Adrenal gland (tissue), 19 donors: ENCODE measurements around the gene SCGB1C1. TPM values are rescaled to one million over a fixed set of nuclear protein-coding genes. Genes with fewer than 3 reads are reported as not detected.
A peak's percentile ranks its signal among the peaks of the same experiment; 100 is the strongest.
"Not testable (repeated sequence)": the region's sequence is repeated elsewhere in the genome, so short reads cannot be mapped to it uniquely, and the experiment has no call there.

Source experiments
- DNase-seq, 7 donors: peaks; one replicate each; pipeline ENCODE4 v3.0.0-alpha.2; 2019 to 2020
- H3K27ac ChIP-seq, 5 donors: fragments of 200-600 bp; sonication (generic) in 4 of 5; 1 replicate in 3 of 5; 2 replicates in 2 of 5; pipeline versions ENCODE4 v1.5.1 to v1.8.0; 2016 to 2020; ENCODE audit warnings: mild to moderate bottlenecking in 1 of 5
- H3K27me3 ChIP-seq: fragments of 200-600 bp; 2 replicates; pipeline ENCODE4 v1.8.0; 2021
- H3K36me3 ChIP-seq, 2 donors: fragments of 200-600 bp; replicated peaks in 1 of 2; 1 replicate in 1 of 2; 2 replicates in 1 of 2; pipeline versions ENCODE4 v1.5.1 to v1.8.0; 2018 to 2022
- H3K4me1 ChIP-seq, 2 donors: fragments of 200-600 bp; replicated peaks in 1 of 2; 1 replicate in 1 of 2; 2 replicates in 1 of 2; pipeline versions ENCODE4 v1.5.1 to v1.8.0; 2018 to 2021
- H3K4me3 ChIP-seq, 4 donors: fragments of 200-600 bp; sonication (generic) in 3 of 4; one replicate each; pipeline ENCODE4 v1.5.1; 2016 to 2018
- H3K9me3 ChIP-seq, 3 donors: fragments of 200-600 bp; sonication (generic) in 1 of 3; replicated peaks in 1 of 3; 1 replicate in 2 of 3; 2 replicates in 1 of 3; pipeline versions ENCODE4 v1.5.1 to v1.8.0; 2016 to 2021
- CTCF ChIP-seq, 6 experiments: fragments of 450-650 bp in 4 of 6; fragments of 200-600 bp in 2 of 6; sonication (generic) in 1 of 6; IDR thresholded peaks; 1 replicate in 5 of 6; 2 replicates in 1 of 6; pipeline versions ENCODE4 v1.5.1 to v1.8.0; 2016 to 2021; ENCODE audit warnings: antibody characterized with exemption in 6 of 6, mild to moderate bottlenecking in 2 of 6, moderate library complexity in 1 of 6
- WGBS, 4 donors: extraction: QIAGEN DNeasy Blood & Tissue Kit in 2 of 4; methylation state at CpG; one replicate each; pipeline versions ENCODE4 v1.1.5 to v1.1.7; 2013 to 2017; 5-methylcytosine and 5-hydroxymethylcytosine counted together
- intact Hi-C, 2 donors: fragments of 100-400 bp; cut with DNase I; formaldehyde crosslinking; loops; one replicate each; pipeline versions ENCODE4 v1.14.1 to v1.15.0; 2022 to 2023
- long read RNA-seq, 10 donors: library from polyadenylated mRNA in 3 of 10; unstranded in 2 of 10; stranded (forward) in 1 of 10; transcript quantifications; one replicate each; pipeline ENCODE4 v2.0.0 and lab custom pipeline, GENCODE V29; 2021 to 2026
- polyA plus RNA-seq, 3 donors: library from polyadenylated mRNA; stranded (reverse); fragments of 200-250 nt in 2 of 3; fragments of 350-450 nt in 1 of 3; fragmentation: Illumina TruSeq in 1 of 3; extraction: RNeasy Lipid Tissue Mini Kit (QIAGEN cat#74804) in 1 of 3; gene quantifications; one replicate each; pipeline ENCODE4 v1.2.3, GENCODE V29; 2013 to 2014
- total RNA-seq, 9 donors: library from RNA; depleted of rRNA in 4 of 9; stranded (reverse); fragments of >200 nt in 4 of 9; fragments of 120-200 nt in 1 of 9; fragmentation: NEBNext Ultra II Directional in 1 of 9; extraction: Animal tissue kit (Norgen Biotek cat#: 25700) in 1 of 9; gene quantifications; one replicate each; pipeline versions ENCODE4 v1.1.0 to v1.2.4, GENCODE V29; 2013 to 2023
- donor health status: healthy with polysubstance abuse.
- donor health status: Bipolar disorder and iron deficiency.
- donor health status: DM: yes; HTN: yes; CAD: no.
- donor health status: DM: no; HTN: no; CAD: no.
- donor health status: DM: no; HTN: no; CAD: no.
- donor health status: DM: yes; HTN: yes; CAD: no.

Gene SCGB1C1
- not detected for total RNA-seq
- not detected for polyA plus RNA-seq
- long read RNA-seq, donor 1: 0 reads
- long read RNA-seq, donor 2: 0 reads
- long read RNA-seq, donor 3: 0 reads
- long read RNA-seq, donor 4: 0 reads
- long read RNA-seq, donor 5: 0 reads
- long read RNA-seq, donor 6: 0 reads
- long read RNA-seq, donor 7: 0 reads
- long read RNA-seq, donor 8: 0 reads
- long read RNA-seq, donor 9: 0 reads
- long read RNA-seq, donor 10: 0 reads

DNA sequence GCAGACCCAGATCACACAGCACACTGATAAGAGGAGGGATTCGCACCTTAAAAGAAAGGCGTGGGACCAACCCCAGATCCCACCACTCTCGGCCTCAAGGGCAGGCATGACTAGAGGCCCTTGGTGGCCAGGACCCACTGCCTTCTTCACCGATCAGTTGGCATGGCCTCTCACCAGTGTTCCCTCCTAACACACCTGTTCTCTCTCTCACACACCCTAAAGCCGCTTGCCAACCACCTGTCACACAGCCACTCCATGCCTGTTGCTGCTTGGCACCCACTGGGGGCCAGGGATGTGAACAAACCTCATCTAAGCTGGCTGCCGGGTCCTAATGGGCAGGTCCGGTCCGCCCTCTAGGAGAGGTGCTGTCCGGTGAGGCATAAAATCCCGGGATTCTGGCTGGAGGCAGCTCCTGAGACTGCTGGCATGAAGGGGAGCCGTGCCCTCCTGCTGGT lies at the start of gene SCGB1C1:
Gene SCGB1C1, plus strand, starts transcription at position 405 of the 455 bp plus-strand sequence. Its CDS starts 22 bp downstream, at position 427.
- not testable (repeated sequence) for DNase-seq, H3K27me3 ChIP-seq
- WGBS, 4 donors: 59 to 90% (median 88%) methylated on average over 2 to 6 of the region's 11 CpGs; no CpG with 5 or more reads in 1 of the 4 donors

DNA sequence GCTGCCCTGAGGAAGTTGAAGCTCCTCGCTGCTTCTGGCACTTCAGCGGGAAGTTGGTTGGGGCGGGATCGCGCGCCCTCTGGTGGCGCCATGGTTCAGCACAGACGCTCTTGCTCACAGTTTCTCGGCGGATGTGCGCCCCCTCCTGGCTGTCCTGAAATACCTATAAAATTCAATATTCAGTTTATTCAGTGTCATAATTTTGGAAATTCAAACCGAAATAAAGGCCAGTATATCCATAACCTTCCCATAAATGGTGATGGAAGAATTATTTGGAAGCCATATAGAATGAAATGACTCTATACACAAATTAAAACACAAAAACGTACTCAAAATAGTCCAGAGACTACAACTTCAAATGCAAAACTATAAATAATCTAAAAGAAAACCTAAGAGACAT lies 12.6 kb upstream of the SCGB1C1 start:
- DNase-seq, H3K4me3 ChIP-seq, H3K4me1 ChIP-seq, intact Hi-C loops, H3K27me3 ChIP-seq, H3K9me3 ChIP-seq, H3K27ac ChIP-seq, H3K36me3 ChIP-seq: not testable (repeated sequence)
- TF ChIP-seq CTCF (IDR thresholded peaks at IDR 0.05): peak in 1 of 6 experiments; percentile 39
- WGBS, 4 donors: 0% methylated on average over 1 of the region's 13 CpGs; no CpG with 5 or more reads in 1 of the 4 donors

More for the DNA sequence above, at the start of gene SCGB1C1:
- H3K4me1 ChIP-seq, H3K27ac ChIP-seq, H3K9me3 ChIP-seq, intact Hi-C loops, H3K36me3 ChIP-seq, H3K4me3 ChIP-seq: not testable (repeated sequence)

DNA sequence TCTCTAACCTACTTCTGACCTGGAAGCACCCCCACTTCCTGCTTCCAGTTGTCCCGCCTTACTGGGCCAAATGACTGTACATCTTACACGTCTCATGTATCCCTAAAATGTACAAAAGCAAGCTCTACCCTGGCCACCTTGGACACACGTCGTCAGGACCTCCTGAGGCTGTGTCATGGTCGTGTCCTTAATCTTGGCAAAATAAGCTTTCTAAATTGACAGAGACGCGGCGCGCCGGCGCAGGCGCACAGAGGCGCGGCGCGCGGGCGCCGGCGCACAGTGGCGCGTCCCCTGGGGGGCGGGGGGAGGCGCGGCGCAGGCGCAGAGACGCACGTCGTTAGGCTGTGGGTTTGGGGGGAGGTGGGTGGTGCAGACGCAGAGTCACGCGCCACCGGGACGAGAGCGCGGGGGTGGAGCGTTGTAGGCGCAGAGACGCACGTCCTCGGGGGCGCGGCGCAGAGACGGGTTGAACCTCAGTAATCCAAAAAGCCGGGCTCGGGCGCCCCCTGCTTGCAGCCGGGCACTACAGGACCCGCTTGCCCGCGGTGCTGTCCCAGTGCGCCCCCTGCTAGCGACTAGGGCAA lies 3.6 kb upstream of the SCGB1C1 start:
- H3K4me3 ChIP-seq, H3K36me3 ChIP-seq, intact Hi-C loops, H3K27me3 ChIP-seq, H3K4me1 ChIP-seq, H3K9me3 ChIP-seq, H3K27ac ChIP-seq: not testable (repeated sequence)
- peak in 4 of 7 donors; percentile 0 to 45 (median 12) for DNase-seq
- WGBS, 4 donors: 73 to 87% (median 86%) methylated on average over 33 to 45 of the region's 55 CpGs

GRCh38 chr11:189843-190311 lies 3.0 kb upstream of the SCGB1C1 start:
- H3K4me3 ChIP-seq, H3K4me1 ChIP-seq, H3K9me3 ChIP-seq, intact Hi-C loops, H3K27me3 ChIP-seq, H3K27ac ChIP-seq, H3K36me3 ChIP-seq: not testable (repeated sequence)
- DNase-seq: peak; percentile 6 to 60 (median 35)
- 55 to 65% (median 63%) methylated on average over 7 to 10 of the region's 25 CpGs; no CpG with 5 or more reads in 1 of the 4 donors for WGBS, 4 donors

DNA sequence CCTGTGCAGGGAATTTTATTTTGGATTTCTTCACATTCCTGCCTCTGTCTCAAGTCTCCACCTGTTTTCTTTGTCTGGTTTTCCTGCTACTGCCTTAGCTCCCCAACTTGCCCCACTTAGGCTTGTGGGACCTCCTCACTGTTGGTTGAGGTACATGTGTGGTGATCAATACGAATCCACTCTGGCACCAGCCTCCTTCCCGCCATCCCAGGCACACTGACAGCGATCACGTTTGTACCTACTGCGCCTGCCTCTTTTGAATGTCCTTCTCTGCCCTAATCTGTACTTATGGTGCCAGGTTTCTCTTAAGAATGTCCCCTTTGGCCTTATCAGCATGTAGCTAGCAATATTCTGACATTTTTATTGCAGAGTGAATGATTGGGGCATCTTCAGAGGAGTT lies 2.3 kb upstream of the SCGB1C1 start:
- H3K9me3 ChIP-seq, H3K4me1 ChIP-seq, H3K36me3 ChIP-seq, H3K27me3 ChIP-seq, intact Hi-C loops, H3K27ac ChIP-seq, H3K4me3 ChIP-seq: not testable (repeated sequence)
- 67 to 79% (median 74%) methylated on average over 5 of the region's 5 CpGs for WGBS, 4 donors
- DNase-seq: peak in 3 of 7 donors; percentile 5 to 47 (median 8)

- H3K36me3 ChIP-seq, H3K4me3 ChIP-seq: not testable (repeated sequence)
Observed at GRCh38 chr11:191490-192478, 1.1 kb upstream of the SCGB1C1 start.

GRCh38 chr11:193481-193880 lies 603 bp downstream of the SCGB1C1 start:
- H3K27me3 ChIP-seq, H3K4me3 ChIP-seq, H3K4me1 ChIP-seq, H3K9me3 ChIP-seq, intact Hi-C loops, H3K36me3 ChIP-seq, H3K27ac ChIP-seq: not testable (repeated sequence)
- 67 to 76% (median 71%) methylated on average over 4 to 5 of the region's 5 CpGs for WGBS, 4 donors
- peak in 4 of 7 donors; percentile 8 to 48 (median 18) for DNase-seq

More at GRCh38 chr11:191490-192478, 1.1 kb upstream of the SCGB1C1 start:
- DNase-seq: peak in 6 of 7 donors; percentile 14 to 62 (median 36)
- intact Hi-C loops, H3K27ac ChIP-seq, H3K27me3 ChIP-seq, H3K9me3 ChIP-seq, H3K4me1 ChIP-seq: not testable (repeated sequence)
- 28 to 67% (median 48%) methylated on average over 2 to 7 of the region's 8 CpGs; no CpG with 5 or more reads in 1 of the 4 donors for WGBS, 4 donors
- peak in 5 of 6 experiments; percentile 17 to 46 (median 32) for TF ChIP-seq CTCF (IDR thresholded peaks at IDR 0.05)
